Measurements from ENCODE around the gene RNF13.

DNA sequence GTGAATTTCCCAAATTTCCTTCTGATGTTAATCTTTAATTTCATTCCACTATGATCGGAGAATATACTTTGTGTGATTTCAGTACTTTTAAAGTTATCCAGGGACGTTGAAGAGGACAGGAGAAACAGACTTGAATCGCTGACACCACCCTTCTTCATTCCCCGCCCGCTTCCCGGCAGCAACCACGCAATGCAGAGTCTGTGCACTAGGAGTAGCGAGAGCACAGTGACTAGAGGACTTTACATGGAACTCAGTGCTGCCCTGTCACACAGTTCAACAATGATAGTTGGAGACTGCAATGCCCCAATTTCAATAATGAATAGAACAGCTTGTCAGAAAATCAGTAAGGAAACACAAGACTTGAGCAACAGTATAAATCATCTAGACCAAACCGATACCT lies 73.9 kb downstream of the RNF13 start:
- TF ChIP-seq CTCF (conservative IDR thresholded peaks at IDR 0.05 in 1 of 2, IDR thresholded peaks at IDR 0.05 in 1 of 2; ENCODE audit: low read depth in 1 of 2, low read length in 2 of 2): no peak
- no peak for TF ChIP-seq EZH2 (IDR thresholded peaks at IDR 0.05; ENCODE audit: low read length, missing control alignments)

Measured in fibroblast of lung (primary cell).